OCI-M1 (cell line): Measurements from ENCODE around the gene PPP1R12B.
"Not testable (repeated sequence)": the region's sequence is repeated elsewhere in the genome, so short reads cannot be mapped to it uniquely, and the experiment has no call there.

Experiments used
- DNase-seq: peaks from one replicate; lab custom pipeline; 2025; lab: John Stamatoyannopoulos, UW

Gene PPP1R12B

GRCh38 chr1:202631076-202631923 lies 282.8 kb downstream of the PPP1R12B start:
- DNase-seq = no peak

- DNase-seq = no peak
Measured at GRCh38 chr1:202632241-202632640, 283.7 kb downstream of the PPP1R12B start.

GRCh38 chr1:202636171-202636570 lies 287.7 kb downstream of the PPP1R12B start:
- not testable (repeated sequence) for DNase-seq

GRCh38 chr1:202637321-202638018 lies 289.0 kb downstream of the PPP1R12B start:
- DNase-seq = not testable (repeated sequence)

- DNase-seq = no peak
Measured at GRCh38 chr1:202638019-202638700, 289.7 kb downstream of the PPP1R12B start.

GRCh38 chr1:202638701-202639305 lies 290.3 kb downstream of the PPP1R12B start:
- not testable (repeated sequence) for DNase-seq

GRCh38 chr1:202639500-202639899 lies 291.0 kb downstream of the PPP1R12B start:
- DNase-seq = no peak

- DNase-seq = no peak
Measured at GRCh38 chr1:202642212-202642611, 293.7 kb downstream of the PPP1R12B start.
